Smooth muscle cell (in vitro differentiated cells): ENCODE measurements around the gene MRGPRD. TPM values are rescaled to one million over a fixed set of nuclear protein-coding genes. Genes with fewer than 3 reads are reported as not detected.

Experiments
- DNase-seq: peaks from one replicate; lab custom pipeline; 2025; ENCODE audit not compliant: unreplicated experiment; lab: John Stamatoyannopoulos, UW
- H2AFZ ChIP-seq: fragments of 200-600 bp; sonication (generic); 2 replicates; pipeline ENCODE4 v1.6.0; 2016; ENCODE audit warnings: antibody characterized with exemption, low read depth, mild to moderate bottlenecking
- H3F3A ChIP-seq: fragments of 200-600 bp; sonication (generic); 2 replicates; pipeline ENCODE4 v1.6.0; 2017; ENCODE audit warnings: antibody characterized with exemption, low read depth
- H3K27ac ChIP-seq: fragments of 200-600 bp; sonication (generic); 2 replicates; pipeline ENCODE4 v1.5.1; 2016; ENCODE audit warnings: low read depth, mild to moderate bottlenecking
- H3K27me3 ChIP-seq: fragments of 200-600 bp; sonication (generic); 2 replicates; pipeline ENCODE4 v1.6.1; 2016; ENCODE audit warnings: low read depth, mild to moderate bottlenecking
- H3K36me3 ChIP-seq: fragments of 200-600 bp; sonication (generic); 2 replicates; pipeline ENCODE4 v1.5.1; 2016; ENCODE audit warnings: low read depth
- H3K4me1 ChIP-seq: fragments of 200-600 bp; sonication (generic); 2 replicates; pipeline ENCODE4 v1.5.1; 2016; ENCODE audit warnings: low read depth
- H3K4me2 ChIP-seq: fragments of 200-600 bp; sonication (generic); 2 replicates; pipeline ENCODE4 v1.6.0; 2016; ENCODE audit warnings: mild to moderate bottlenecking
- H3K4me3 ChIP-seq: fragments of 200-600 bp; sonication (generic); 2 replicates; pipeline ENCODE4 v1.5.1; 2016; ENCODE audit warnings: mild to moderate bottlenecking
- H3K79me2 ChIP-seq: fragments of 200-600 bp; sonication (generic); 2 replicates; pipeline ENCODE4 v1.6.0; 2016; ENCODE audit warnings: low read depth, mild to moderate bottlenecking
- H3K9ac ChIP-seq: fragments of 200-600 bp; sonication (generic); 2 replicates; pipeline ENCODE4 v1.6.0; 2016; ENCODE audit warnings: low read depth
- H3K9me3 ChIP-seq: fragments of 200-600 bp; sonication (generic); replicated peaks from 2 replicates; pipeline ENCODE4 v1.5.1; 2016; ENCODE audit warnings: low read depth
- H4K20me1 ChIP-seq: fragments of 200-600 bp; sonication (generic); 2 replicates; pipeline ENCODE4 v1.6.0; 2016; ENCODE audit warnings: low read depth
- CTCF ChIP-seq: fragments of 200-600 bp; sonication (generic); IDR thresholded peaks from 2 replicates; pipeline ENCODE4 v1.5.1; 2017; ENCODE audit warnings: borderline replicate concordance, mild to moderate bottlenecking, antibody characterized with exemption; ENCODE audit not compliant: insufficient read depth, poor library complexity, severe bottlenecking
- whole genome bisulfite sequencing: methylation state at CpG from one replicate; pipeline ENCODE4 v1.1.7; 2016; ENCODE audit warnings: low lambda C conversion rate; 5-methylcytosine and 5-hydroxymethylcytosine counted together
- polyA plus RNA-seq: library from polyadenylated mRNA; unstranded; fragments of >200 nt; fragmentation: Nextera tagmentation; extraction: Ambion mirVana; gene quantifications from 2 replicates; pipeline ENCODE4 v1.2.1, GENCODE V29; 2016
- total RNA-seq: library from RNA; depleted of rRNA; stranded (reverse); fragments of >200 nt; gene quantifications from 2 replicates; pipeline ENCODE4 v1.2.3, GENCODE V29; 2014

MRGPRD gene
- total and polyA plus RNA-seq, 2 experiments from 2014 or later: not detected

DNA sequence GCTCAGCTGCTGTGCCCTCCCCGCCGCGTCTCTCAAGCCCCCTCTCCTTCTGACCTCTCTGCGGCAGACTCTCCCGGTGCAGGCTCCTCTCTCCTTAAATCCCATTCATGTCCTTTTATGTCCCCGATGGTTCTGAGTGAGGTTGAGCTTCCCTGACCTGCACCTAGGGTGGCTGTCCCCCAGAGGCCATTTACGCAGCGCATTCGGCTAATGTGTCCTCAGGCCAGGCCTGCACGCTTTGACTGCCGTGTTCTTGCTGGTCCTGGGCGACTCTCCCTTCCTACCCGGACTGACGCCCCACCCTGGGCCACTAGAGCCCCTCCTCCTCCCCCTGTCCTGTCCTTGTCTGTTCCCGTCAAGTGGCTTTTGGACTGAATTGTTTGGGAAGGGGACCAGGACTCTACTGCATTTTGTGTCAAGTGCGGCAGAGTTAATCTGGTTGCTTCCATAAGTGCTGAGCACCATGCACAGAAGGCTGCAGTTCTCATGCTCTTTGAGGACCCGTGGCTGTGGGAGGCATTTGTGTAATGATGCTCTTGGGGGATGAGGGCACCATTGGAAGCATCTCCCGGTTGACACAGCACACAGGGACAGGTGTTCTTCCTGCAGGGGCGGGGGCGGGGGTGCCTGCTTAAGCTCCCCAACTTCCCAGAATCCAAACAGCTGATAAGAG lies 40.0 kb downstream of the MRGPRD start:
- H3K9me3 ChIP-seq: no peaks in the 10 kb centered on the region
- no peaks in the 10 kb centered on the region for H3K27me3 ChIP-seq
- no peak overlapping the region for H2AFZ ChIP-seq
- H3K4me3 ChIP-seq: no peak overlapping the region
- peaks cover 14% of the 10 kb centered on the region for H3F3A ChIP-seq
- H4K20me1 ChIP-seq: no peaks in the 10 kb centered on the region
- H3K4me2 ChIP-seq: no peak overlapping the region
- H3K4me1 ChIP-seq: no peaks in the 10 kb centered on the region
- no peaks in the 10 kb centered on the region for H3K36me3 ChIP-seq
- no peak overlapping the region for H3K27ac ChIP-seq
- 92% methylated on average over 20 of the region's 20 CpGs for WGBS
- H3K79me2 ChIP-seq: no peaks in the 10 kb centered on the region
- H3K9ac ChIP-seq: no peak overlapping the region
- no peak for DNase-seq
- no peak for TF ChIP-seq CTCF

DNA sequence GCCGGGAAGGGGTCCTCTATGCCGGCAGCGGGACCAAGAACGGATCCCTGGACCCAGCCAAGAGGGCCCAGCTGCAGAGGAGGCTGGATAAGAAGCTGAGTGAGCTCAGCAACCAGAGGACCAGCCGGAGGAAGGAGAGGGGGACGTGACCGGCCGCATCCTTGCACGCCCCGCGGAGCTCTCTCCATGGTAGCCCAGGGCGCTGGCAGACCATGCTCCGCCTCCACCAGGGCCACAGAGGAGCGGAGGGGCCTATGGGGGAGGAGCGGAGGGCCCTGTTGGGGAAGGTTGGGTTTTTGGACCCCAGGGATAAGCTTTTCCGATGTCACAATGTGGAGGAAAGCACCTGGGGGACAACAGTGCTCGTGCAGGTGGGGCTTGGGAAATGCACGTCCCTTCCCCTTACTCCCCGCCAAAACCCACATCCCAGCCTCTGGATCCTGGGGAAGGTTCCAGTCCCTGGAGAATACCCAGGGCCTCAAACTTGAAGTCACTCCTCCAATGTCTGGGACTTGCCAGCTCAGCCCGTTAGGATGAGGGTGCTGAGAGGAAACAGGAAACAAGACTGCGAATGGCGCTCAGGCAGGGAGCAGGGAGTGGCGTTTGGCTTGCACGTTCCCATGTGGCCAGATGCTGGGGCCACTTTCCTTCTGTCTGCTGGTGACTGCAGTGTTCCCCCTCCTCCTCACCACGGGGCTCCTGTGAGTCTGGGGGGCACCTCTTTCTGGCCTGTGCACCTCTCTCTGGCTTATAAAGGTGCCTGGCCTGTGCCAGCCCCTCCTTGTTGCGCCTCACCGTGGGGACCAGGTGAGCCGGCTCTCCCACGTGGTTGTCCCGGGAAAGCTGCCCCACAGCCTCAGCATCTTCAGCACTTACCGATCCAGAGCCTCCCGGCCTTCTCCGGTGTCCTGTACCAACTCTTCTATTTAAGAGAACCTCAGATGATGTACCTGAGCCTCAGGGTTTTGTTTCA lies 40.9 kb downstream of the MRGPRD start:
- Histone ChIP-seq H3K9me3 (no peaks in the 10 kb centered on the region), H3K4me1 (no peaks in the 10 kb centered on the region), H3K9ac (no peak overlapping the region), H3K79me2 (no peaks in the 10 kb centered on the region), H3K4me3 (no peak overlapping the region), H2AFZ (no peak overlapping the region), H3K27ac (no peak overlapping the region), H3K4me2 (no peak overlapping the region), H4K20me1 (no peaks in the 10 kb centered on the region), H3F3A (peaks cover 14% of the 10 kb centered on the region), H3K27me3 (no peaks in the 10 kb centered on the region), H3K36me3 (no peaks in the 10 kb centered on the region)
- no peak for TF ChIP-seq CTCF
- WGBS: 93% methylated on average over 32 of the region's 33 CpGs
- DNase-seq: no peak

DNA sequence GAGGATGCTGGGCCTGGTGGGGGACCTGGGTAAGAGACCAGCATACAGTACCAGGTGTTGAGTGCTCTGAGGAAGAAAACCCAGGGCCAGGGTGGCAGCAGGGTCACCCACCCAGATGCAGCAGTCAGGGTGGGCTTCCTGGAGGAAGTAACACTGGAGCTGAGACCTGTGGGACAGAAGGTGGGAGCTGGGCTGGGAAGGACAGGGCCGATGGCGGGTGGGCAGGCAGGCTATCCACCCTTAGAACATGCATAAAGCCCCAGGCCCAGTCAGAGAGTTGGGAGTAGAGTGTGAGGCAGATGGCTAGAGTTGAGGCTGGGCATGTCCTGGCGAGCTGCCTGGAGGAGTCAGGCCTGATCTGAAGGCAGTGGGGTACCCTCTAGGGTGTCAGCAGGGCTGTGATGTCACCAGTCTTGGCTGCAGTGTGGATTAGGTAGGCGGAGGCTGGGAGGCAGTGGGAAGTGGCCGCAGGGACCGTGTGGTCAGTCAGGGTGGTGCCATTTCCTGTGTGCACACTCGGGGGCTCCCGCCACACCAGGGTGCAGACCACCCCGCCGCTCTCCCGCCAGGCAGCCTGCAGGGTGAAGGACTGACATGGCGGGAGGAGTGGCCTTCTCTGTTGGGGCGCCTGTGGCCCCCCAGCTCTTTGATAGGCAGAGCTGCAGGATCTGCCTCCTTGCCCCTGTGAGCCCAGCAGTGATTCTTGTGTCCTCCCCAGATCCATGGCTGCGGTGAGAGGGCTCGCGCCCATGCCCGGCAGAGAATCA lies 41.8 kb downstream of the MRGPRD start:
- Histone ChIP-seq H3K9ac (no peak overlapping the region), H4K20me1 (no peaks in the 10 kb centered on the region), H3K4me2 (no peak overlapping the region), H3K4me3 (no peak overlapping the region), H3K79me2 (no peaks in the 10 kb centered on the region), H2AFZ (no peak overlapping the region), H3K27me3 (no peaks in the 10 kb centered on the region), H3K9me3 (no peaks in the 10 kb centered on the region), H3K36me3 (no peaks in the 10 kb centered on the region), H3F3A (peaks cover 9% of the 10 kb centered on the region), H3K27ac (no peak overlapping the region), H3K4me1 (no peaks in the 10 kb centered on the region)
- DNase-seq: no peak
- no peak for TF ChIP-seq CTCF
- WGBS: 88% methylated on average over 17 of the region's 17 CpGs
